KOPT-K1 (cell line): Measurements from ENCODE around the gene TNFSF10.
A peak's percentile ranks its signal among the peaks of the same experiment; 100 is the strongest.

Experiments used
- H3K27ac ChIP-seq: fragments of 200-600 bp; sonication (generic); 2 replicates; pipeline ENCODE4 v1.5.1; 2016; ENCODE audit warnings: antibody characterized with exemption, mild to moderate bottlenecking, low read depth, low read length; ENCODE audit not compliant: poor library complexity, severe bottlenecking
- H3K36me3 ChIP-seq: fragments of 200-600 bp; sonication (generic); 2 replicates; pipeline ENCODE4 v1.5.1; 2017; ENCODE audit warnings: antibody characterized with exemption, mild to moderate bottlenecking, low read length, moderate library complexity; ENCODE audit not compliant: insufficient read depth
- H3K9me3 ChIP-seq: fragments of 200-600 bp; sonication (generic); 2 replicates; pipeline ENCODE4 v1.5.1; 2017; ENCODE audit warnings: antibody characterized with exemption, low read length, mild to moderate bottlenecking; ENCODE audit not compliant: insufficient read depth, poor library complexity, severe bottlenecking

The TNFSF10 gene

GRCh38 chr3:172551874-172552273 is 28.6 kb upstream of the TNFSF10 start:
- peaks cover 10% of the 10 kb centered on the region for H3K9me3 ChIP-seq
- peak overlapping the region; percentile 54 for H3K27ac ChIP-seq
- no peaks in the 10 kb centered on the region for H3K36me3 ChIP-seq

DNA sequence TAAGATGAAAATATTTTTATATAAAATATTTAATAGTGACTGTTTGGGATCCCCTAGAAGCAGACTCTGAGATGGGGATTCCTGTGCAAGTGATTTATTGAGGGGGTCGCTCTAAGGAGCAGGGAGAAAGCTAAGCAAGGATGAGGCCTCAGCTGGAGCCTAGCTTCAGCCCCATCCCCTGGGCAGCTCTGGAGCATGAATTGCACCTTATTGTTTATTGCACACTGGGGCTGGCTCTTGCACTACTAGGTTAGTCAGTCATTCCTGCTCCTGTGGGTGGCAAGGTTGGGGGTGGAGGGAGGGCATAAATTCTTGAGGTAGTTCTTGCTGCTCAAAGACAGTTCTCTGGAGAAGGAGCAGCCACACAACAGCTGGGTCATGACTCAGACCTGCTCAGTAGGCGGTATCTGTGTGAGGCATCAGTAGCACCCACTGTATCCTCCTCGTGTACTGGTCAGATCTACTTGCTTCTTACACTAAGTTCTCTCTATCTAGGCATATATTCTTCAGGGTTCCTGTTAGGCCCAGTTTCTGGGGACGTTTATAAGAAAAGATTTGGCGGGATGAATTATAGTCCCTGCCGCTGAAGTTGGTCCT is 27.2 kb upstream of the TNFSF10 start:
- H3K9me3 ChIP-seq: peaks cover 10% of the 10 kb centered on the region
- peak overlapping the region; percentile 54 for H3K27ac ChIP-seq
- no peaks in the 10 kb centered on the region for H3K36me3 ChIP-seq

DNA sequence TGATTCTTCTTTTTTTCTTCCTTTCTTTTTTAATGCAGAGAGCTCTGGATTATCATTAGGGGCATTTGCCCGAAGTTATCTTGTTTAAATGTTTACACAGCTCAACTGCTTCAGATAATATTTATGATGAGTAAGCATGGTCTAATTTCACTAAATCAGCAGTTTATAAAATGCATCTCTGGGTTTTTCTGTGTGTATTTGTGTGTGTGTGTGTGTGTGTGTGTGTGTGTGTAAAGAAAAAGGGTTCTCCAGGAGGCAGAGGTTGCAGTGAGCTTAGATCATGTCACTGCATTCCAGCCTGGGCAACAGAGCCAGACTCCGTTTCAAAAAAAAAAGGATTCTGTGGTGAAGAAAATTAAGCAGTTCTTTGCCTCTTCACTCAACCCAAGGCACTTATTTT is 25.9 kb upstream of the TNFSF10 start:
- Histone ChIP-seq H3K9me3 (peaks cover 10% of the 10 kb centered on the region), H3K27ac (no peak overlapping the region), H3K36me3 (no peaks in the 10 kb centered on the region)

DNA sequence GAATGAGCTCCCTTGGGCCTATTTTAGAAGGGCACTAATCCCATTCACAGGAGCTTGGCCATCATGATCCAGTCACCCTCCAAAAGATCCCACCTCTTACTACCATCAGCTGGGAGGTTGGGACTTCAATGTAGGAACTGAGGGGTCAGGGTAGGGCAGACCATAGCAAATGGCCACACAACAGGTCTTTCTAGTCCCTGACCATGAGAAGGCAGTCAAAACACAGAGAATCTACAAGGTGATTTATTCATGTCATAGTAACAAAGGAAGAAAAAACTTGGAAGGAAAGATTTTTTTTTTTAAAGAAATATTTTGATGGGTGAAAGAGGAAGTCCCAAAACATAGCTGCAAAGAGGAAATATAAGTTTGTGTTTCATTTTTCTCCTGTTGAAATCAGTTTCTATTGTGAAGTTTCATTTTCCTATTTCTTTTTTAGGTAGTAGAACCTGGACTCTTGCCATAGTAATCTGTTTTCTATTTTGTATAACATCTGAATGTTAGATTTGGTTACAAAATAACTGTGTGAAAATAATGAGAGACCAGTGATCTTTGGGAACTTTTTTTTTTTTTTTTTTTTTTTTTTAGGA is 23.5 kb upstream of the TNFSF10 start:
- peaks cover 10% of the 10 kb centered on the region for H3K9me3 ChIP-seq
- H3K36me3 ChIP-seq: no peaks in the 10 kb centered on the region
- peak overlapping the region; percentile 83 for H3K27ac ChIP-seq

DNA sequence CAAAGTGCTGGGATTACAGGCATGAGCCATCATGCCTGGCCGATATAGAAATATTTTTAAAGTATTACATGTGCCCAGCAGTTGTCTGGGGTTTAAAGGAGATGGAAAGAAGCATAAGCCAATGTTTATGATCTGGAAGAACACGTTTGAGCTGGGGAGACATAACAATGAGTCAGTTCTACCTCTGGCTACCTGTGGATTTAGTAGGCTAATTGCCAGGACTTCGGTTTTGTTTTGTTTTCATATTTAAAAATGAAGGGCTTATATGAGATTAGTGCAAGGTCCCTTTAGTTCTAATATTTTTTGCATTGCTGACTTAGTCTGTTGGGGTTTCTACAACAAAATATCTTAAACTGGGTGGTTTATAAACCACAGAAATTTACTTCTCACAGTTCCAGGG is 22.9 kb upstream of the TNFSF10 start:
- Histone ChIP-seq H3K36me3 (no peaks in the 10 kb centered on the region), H3K27ac (peak overlapping the region; percentile 83), H3K9me3 (peaks cover 10% of the 10 kb centered on the region)

- Histone ChIP-seq H3K36me3 (no peaks in the 10 kb centered on the region), H3K9me3 (peaks cover 10% of the 10 kb centered on the region), H3K27ac (peak overlapping the region; percentile 59)
Observed at GRCh38 chr3:172544404-172544803, 21.2 kb upstream of the TNFSF10 start.

DNA sequence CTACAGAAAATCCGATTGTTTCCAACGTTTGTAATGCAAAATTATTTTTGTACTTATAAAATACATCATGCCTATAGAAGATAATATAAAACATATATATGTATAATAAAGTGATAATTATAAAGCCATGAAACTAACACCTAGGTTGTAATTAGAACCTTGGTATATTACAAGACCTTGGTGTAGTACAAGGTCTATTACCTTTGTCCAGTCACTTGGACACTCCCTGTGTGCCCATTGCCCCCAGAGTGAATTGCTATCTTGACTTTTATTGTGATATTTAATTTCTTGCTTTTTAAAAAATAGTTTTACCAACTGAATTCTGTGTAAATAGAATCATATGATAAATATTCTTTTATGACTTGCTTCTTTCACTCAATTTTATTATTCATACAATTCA is 20.7 kb upstream of the TNFSF10 start:
- Histone ChIP-seq H3K9me3 (peaks cover 6% of the 10 kb centered on the region), H3K27ac (peak overlapping the region; percentile 59), H3K36me3 (no peaks in the 10 kb centered on the region)

DNA sequence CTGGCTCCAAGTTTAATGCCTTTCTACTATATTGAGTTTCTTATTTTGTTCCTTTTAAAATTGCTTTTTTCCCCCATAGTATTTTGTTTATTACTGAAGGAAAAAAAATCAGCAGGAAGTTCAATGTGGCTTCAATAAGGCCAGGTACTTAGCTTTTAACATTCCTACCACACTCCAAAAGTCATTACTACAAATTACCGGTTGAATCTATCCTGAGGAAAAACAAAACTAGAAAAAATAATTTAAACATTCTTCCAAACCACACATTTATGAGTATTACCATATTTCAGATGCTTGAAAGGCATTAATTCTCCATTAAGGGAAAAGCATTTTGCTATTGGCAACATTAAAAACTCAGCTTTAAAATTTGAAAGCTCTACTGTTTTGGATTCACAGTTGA is 20.2 kb upstream of the TNFSF10 start:
- H3K9me3 ChIP-seq: peaks cover 4% of the 10 kb centered on the region
- peak overlapping the region; percentile 59 for H3K27ac ChIP-seq
- no peaks in the 10 kb centered on the region for H3K36me3 ChIP-seq

DNA sequence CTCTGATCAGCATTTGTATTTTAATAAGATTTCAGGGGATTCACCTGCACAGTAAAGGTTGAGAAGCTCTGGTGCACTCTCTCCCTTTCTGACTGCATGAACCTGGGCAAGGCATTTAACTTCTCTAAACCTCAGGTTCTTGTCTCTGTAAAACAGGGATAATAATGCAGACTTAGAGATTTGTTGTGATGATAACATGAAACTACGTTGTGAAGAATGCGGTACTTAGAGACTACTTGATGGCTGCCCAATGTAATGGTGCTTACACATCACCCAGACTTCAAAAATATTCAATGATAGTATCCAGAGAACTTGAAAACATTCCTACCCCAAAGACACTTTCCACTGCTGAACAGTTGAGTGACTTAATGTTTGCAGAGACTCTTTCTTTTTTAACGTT is 19.8 kb upstream of the TNFSF10 start:
- Histone ChIP-seq H3K36me3 (no peaks in the 10 kb centered on the region), H3K27ac (peak overlapping the region; percentile 59), H3K9me3 (peaks cover 6% of the 10 kb centered on the region)

GRCh38 chr3:172541945-172542488 is 18.8 kb upstream of the TNFSF10 start:
- H3K36me3 ChIP-seq: no peaks in the 10 kb centered on the region
- H3K9me3 ChIP-seq: peaks cover 6% of the 10 kb centered on the region
- H3K27ac ChIP-seq: peak overlapping the region; percentile 25

GRCh38 chr3:172540049-172540448 is 16.8 kb upstream of the TNFSF10 start:
- peaks cover 17% of the 10 kb centered on the region for H3K9me3 ChIP-seq
- no peak overlapping the region for H3K27ac ChIP-seq
- no peaks in the 10 kb centered on the region for H3K36me3 ChIP-seq

DNA sequence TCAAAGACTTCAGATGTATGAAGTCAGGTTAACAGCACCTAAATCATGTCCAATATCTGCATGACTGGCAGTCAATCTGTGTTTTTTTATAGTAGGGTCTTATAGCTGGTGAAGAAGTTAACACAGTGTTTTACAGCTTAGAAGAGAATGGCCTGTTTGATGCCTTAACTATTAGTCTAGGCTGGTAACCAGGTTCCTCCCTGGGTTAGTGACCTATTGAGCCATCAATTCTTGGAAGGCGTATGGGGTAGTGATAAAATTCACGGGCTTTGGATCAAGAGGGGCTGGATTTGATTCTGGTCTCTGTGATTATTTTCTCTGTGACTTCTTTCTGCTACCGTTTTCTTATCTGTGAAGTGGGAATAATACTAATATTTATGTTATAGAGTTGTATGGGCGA is 16.0 kb upstream of the TNFSF10 start:
- Histone ChIP-seq H3K27ac (no peak overlapping the region), H3K9me3 (peaks cover 22% of the 10 kb centered on the region), H3K36me3 (no peaks in the 10 kb centered on the region)

DNA sequence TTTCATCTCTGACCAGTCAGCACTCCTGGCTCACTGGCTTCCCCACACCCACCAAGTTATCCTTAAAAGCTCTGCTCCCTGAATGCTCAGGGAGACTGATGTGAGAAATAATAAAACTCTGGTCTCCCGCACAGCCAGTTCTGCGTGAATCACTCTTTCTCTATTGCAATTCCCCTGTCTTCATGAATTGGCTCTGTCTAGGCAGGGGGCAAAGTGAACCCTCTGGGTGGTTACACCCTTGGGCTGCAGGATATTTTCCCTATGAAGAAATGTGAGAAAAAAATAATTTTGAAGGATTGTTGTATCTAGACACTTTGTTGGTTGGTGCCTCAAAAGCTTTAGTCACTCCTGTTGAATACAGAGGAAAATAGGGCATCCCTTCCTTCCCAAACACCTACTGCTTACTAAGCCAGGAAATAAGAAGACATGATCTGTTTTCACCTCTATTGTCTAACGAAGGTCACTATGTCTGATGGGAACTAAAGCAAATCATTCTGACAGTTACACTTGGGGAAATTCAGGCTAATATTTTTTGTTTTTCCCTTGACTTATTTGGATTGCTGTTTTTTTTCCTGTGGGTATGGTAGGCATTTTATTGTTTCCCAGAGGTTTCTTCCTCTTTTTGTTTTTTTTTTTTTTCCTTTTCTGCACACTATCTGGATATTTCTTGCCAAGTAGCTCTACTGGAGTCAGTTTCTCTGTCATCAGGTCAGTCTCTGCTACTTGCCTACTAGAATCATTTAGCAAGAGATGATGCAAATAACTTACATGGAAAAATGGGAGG is 15.3 kb upstream of the TNFSF10 start:
- no peaks in the 10 kb centered on the region for H3K36me3 ChIP-seq
- peaks cover 22% of the 10 kb centered on the region for H3K9me3 ChIP-seq
- H3K27ac ChIP-seq: peak overlapping the region; percentile 73

DNA sequence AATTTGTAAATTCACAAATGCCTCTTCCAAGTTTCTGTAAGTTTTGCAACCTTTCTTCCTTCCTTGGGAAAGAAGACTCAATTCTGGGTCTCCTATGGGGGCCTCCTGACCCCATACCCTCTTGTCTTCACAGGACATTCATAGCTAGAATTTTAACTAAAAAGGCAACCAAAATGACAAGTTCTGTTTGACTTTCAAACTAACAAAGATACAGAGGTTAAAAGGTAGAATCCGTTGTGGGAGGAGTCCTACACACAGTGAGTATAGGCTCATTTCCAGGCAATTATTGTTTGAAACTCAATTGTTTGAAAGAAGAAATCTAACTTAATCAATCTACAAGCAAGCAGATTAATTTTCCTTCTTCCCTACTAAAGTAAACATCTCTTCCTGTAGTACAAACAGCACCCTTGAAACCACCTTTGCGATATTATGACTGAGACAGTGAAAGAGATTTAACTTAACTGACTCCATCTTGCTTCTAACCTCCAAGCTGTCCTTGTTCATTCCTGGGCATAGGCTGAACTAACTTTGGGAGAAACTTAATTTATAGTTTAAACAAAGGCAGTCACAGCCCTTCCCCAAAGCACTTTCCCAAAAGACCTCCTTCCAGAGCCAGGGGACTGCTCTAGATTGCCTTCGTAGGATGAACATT is 14.4 kb upstream of the TNFSF10 start:
- H3K9me3 ChIP-seq: peaks cover 22% of the 10 kb centered on the region
- peak overlapping the region; percentile 73 for H3K27ac ChIP-seq
- H3K36me3 ChIP-seq: no peaks in the 10 kb centered on the region

GRCh38 chr3:172536993-172537419 is 13.8 kb upstream of the TNFSF10 start:
- H3K36me3 ChIP-seq: no peaks in the 10 kb centered on the region
- H3K27ac ChIP-seq: peak overlapping the region; percentile 73

More at GRCh38 chr3:172536993-172537419, 13.8 kb upstream of the TNFSF10 start:
- H3K9me3 ChIP-seq: peaks cover 22% of the 10 kb centered on the region
